Stimulated activated CD4-positive, alpha-beta T cell treated with anti-CD3 and anti-CD28 coated beads, TNF-alpha, amount 100 ng/mL, for 1 hour (primary cell): ENCODE results near the gene ATP6V0D1.

Experiments
- DNase-seq, 3 donors: peaks; one replicate each; pipeline ENCODE4 v3.0.0-alpha.2; 2020; ENCODE audit warnings: low read depth in 3 of 3, low spot score in 1 of 3

Gene ATP6V0D1

GRCh38 chr16:67409631-67410030 is 71.3 kb downstream of the ATP6V0D1 start:
- no peak for DNase-seq

- DNase-seq: no peak
These were observed 73.0 kb downstream of the ATP6V0D1 start for GRCh38 chr16:67407788-67408452.

- DNase-seq: no peak
These were observed 73.7 kb downstream of the ATP6V0D1 start for GRCh38 chr16:67407176-67407787.

- no peak for DNase-seq
These were observed 74.6 kb downstream of the ATP6V0D1 start for GRCh38 chr16:67406111-67406971.

DNA sequence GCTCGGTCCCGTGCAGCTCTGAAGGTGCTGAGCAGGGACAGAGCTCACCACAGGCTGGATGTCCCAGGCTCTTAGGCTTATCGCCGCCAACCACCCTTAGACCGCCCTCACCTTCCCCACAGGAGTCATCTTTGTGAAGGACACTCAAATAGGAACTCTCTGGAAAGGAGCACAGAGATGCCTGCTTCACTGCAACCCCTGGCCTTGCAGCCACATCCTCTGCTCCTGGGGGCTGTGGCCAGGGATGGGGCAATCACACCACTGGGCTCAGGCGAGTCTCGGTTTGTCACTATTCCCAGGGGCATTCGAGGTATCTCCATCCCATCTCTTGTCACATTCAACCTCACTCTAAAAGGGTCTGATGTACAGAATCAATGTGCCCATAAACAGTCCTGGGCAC is 75.6 kb downstream of the ATP6V0D1 start:
- no peak for DNase-seq

DNA sequence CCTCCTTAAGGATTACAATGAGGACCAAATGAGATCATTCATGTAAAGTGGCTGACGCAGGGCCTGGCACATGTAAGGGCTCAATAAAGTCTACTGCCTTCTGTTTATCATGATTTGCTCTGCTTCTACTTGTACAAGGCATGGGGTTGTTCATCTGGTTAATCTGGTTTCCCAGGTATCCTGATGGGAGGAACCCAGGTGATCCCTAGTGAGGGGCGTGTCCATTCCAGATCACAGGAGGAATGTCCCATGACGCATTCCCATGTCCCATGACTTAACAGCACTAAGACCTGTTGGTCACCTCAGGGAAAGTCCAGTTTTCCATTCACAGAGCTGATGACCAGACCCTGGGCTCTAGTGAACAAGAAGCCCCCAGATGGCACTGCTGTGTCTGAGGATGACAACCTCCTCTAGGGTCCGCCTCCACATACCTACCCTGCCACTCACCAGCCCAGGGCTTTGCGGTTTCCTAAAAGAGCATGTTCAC is 76.2 kb downstream of the ATP6V0D1 start:
- DNase-seq: no peak

- DNase-seq: no peak
These were observed 76.9 kb downstream of the ATP6V0D1 start for GRCh38 chr16:67403976-67404555.

- DNase-seq: no peak
These were observed 80.1 kb downstream of the ATP6V0D1 start for GRCh38 chr16:67400901-67401300.

DNA sequence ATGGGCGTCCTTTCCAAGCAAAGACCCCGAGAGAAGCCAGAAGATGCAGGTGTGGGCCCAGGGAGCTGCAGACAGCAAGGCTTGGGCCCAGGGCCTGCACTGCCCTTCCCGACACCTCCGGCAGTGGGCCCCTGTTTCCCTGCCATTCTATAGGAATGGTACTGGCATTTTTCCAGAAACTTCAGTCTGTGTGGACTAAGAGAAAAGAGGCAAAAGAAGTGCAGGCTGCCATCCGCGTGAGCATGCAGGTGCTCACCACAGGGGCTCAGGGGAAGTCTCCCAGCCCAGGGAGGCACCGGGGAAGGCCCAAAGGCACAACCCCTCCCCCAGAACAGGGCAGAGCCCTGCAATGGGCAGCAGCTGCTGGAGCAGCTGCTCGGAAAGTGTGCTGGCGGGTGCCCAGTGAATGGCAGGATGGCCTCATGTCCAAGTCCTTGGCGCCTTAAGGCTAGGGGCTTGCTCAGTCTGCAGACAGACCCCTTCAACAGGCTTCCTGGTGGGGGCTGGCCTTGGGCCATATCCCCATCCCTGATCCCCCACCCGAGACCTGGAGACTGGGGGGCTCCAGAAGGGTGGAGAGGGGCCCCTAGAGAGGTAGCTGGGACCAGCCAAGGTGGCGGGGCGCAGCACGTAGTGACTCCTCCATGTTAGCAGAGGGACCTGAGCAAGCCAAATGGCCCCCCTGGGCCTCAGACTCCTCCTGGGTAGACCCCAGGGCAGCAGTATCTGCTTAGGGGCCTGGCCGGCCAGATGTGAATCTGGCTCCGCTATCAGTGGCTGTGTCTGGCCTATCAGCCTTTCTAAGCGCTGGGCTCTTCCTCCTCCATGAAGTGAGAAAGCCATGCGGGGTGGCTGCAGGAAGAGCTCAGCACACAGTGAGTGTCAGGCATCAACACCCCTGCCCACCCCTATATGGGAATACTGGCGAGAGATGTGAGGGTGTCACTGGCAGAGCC is 80.9 kb downstream of the ATP6V0D1 start:
- DNase-seq: no peak

- DNase-seq: peak in 1 of 3 donors; percentile 38
These were observed 81.7 kb downstream of the ATP6V0D1 start for GRCh38 chr16:67399218-67399733.

DNA sequence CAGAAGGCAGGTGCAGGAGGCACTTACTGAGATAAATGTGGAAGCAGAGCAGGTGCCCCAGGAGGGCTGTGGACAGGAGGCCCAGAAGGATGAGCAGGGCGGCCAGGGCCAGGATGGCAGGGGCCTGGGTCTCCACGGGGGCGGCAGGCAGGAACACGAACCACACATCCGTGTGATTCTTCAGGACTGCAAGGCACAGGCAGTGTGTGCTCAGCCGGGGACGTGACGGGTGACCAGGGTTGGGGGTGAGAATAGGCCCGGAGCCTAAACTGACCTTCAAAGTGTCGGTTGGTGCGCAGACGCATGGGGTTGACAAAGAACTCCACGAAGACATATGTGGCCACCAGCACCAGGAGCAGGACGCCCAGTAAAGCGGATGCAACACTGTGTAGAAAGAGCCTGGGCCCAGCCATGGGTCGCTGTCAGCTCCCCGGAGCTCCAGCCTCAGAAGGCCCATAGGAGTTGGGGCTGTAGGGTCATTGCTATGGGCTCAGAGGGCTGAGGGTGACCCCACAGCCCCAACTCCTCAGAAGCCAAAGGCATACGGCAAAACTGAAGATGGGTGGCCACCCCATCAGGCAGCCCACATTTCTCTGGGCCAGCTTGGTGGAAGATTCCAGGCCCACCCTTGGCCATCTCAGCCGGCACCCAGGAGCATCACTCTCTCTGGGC is 82.3 kb downstream of the ATP6V0D1 start:
- no peak for DNase-seq

- no peak for DNase-seq
These were observed 83.0 kb downstream of the ATP6V0D1 start for GRCh38 chr16:67397812-67398545.

DNA sequence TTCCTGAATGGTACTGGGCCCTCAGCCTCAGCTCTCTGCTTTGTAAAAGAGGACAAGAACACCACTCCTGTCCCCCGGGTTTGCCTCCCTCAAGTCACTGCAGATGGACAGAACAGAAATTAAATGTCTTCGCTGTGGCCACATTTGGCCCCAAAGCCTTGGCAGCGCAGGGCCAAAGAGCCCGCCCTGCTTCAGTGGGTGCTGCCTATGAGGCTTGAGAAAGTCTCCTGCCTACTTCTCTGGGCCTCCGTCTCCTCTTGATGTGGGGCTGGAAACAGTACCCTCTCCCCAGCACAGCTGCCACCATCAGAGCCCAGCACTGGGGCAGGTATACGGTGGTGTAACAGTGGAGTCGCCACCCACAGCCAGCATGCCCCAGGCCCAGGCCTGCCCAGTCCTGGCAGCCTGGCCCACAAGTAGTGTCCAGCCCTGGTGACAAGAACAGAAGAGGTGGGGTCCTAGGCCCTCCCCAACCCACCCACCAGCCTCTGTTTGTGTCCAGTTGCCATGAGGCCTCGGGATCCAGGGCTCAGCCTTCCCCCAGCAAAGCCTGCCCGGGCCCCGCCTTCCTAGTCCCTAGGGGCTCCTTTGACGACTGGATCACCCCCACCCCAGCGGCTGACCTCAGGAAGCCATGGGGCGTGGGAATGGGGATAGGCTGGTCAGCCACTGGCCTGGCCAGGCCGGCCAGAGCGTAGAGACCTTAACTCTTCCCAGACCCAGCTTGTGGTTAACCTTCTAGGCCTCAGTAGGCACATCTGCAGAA is 83.7 kb downstream of the ATP6V0D1 start:
- no peak for DNase-seq

- no peak for DNase-seq
These were observed 84.6 kb downstream of the ATP6V0D1 start for GRCh38 chr16:67396159-67397035.

GRCh38 chr16:67395458-67396158 is 85.3 kb downstream of the ATP6V0D1 start:
- no peak for DNase-seq

DNA sequence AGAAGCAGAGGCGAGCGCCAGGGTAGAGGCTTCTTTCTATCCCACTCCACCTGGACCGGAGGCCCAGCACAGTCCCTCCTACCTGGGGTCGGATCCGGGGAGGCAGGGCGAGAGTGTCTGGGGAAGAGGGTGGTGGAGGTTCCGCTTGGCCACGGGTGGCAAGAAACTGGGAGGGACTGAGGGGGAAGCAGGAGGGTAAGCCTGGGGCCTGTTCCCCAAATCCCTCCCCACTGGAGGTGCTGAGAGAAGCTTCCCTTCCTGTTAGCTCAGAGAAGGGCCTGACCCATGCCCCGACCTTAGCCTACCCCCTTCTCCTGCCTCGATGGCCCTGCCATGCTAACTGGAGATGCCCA is 85.9 kb downstream of the ATP6V0D1 start:
- DNase-seq: no peak
